ENCODE data around the gene GPBAR1.

The GPBAR1 gene
- long read RNA-seq, result 0 reads

DNA sequence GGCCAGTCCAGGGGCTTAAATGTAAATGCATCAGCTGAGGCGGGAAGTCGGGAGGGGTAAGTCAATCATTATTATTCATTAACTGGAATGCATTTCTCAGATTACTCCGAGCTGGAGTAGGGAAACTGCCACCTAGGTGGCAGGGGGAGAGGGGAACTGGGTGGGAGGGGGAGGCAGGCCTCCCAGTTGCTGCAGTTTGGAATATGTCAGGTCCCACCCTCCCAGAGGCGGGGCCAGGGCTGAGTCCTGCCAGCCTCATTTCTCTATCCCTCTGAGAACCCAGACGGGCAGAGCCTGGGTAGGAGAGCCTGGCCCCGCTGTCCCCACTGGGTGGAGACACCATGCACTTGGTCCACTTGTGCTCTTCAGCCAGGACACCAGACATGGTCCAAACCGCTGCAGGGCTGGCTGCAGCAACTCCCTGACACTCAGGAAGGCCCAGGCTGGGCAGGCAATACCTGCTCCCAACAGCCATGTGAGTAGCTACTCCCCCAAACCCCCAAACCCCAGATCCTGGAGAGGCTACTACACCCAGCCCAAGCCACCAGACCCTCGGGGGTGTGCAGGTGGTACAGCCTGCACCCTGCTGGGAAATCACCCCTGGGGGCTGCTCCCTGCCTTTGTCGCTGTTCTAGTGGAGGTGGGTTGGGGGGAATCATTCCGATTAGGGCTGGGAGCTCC, at the start of gene GPBAR1:
GPBAR1 (plus strand) TSS at position 274 of the 681 bp plus-strand sequence. CDS start 1,710 bp downstream, outside the sequence.
- Histone ChIP-seq H3K27ac (replicated peaks) (no peak within 1 kb of the TSS), H3K4me3 (replicated peaks; ENCODE audit: insufficient read depth, low read length) (no peak within 1 kb of the TSS), H3K27me3 (ENCODE audit: insufficient read depth, poor library complexity, severe bottlenecking) (no peaks in the 10 kb centered on the region)
- no peak for DNase-seq (ENCODE audit: low read depth in 1 of 2, low spot score in 1 of 2)
- TF ChIP-seq, protein P1, sequence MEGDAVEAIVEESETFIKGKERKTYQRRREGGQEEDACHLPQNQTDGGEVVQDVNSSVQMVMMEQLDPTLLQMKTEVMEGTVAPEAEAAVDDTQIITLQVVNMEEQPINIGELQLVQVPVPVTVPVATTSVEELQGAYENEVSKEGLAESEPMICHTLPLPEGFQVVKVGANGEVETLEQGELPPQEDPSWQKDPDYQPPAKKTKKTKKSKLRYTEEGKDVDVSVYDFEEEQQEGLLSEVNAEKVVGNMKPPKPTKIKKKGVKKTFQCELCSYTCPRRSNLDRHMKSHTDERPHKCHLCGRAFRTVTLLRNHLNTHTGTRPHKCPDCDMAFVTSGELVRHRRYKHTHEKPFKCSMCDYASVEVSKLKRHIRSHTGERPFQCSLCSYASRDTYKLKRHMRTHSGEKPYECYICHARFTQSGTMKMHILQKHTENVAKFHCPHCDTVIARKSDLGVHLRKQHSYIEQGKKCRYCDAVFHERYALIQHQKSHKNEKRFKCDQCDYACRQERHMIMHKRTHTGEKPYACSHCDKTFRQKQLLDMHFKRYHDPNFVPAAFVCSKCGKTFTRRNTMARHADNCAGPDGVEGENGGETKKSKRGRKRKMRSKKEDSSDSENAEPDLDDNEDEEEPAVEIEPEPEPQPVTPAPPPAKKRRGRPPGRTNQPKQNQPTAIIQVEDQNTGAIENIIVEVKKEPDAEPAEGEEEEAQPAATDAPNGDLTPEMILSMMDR (IDR thresholded peaks at IDR 0.05; ENCODE audit: insufficient read depth, low read length), result no peak
- TF ChIP-seq SPI1 (IDR thresholded peaks at IDR 0.05; ENCODE audit: borderline replicate concordance, low read depth), result no peak
- TF ChIP-seq POLR2AphosphoS5 (IDR thresholded peaks at IDR 0.05; ENCODE audit: low read depth), result no peak
- TF ChIP-seq GABPA (IDR thresholded peaks at IDR 0.05; ENCODE audit: low read depth), result no peak
- no peak for TF ChIP-seq REST (IDR thresholded peaks at IDR 0.05; ENCODE audit: insufficient replicate concordance, low read depth)

GRCh38 chr2:218214116-218214515, 46.7 kb upstream of the GPBAR1 start:
- no peak overlapping the region for H3K27ac ChIP-seq (replicated peaks)
- DNase-seq (ENCODE audit: low read depth in 1 of 2, low spot score in 1 of 2), result no peak
- H3K27me3 ChIP-seq (ENCODE audit: insufficient read depth, poor library complexity, severe bottlenecking), result no peaks in the 10 kb centered on the region
- no peak overlapping the region for H3K4me3 ChIP-seq (replicated peaks; ENCODE audit: insufficient read depth, low read length)
- no peak for TF ChIP-seq REST (IDR thresholded peaks at IDR 0.05; ENCODE audit: insufficient replicate concordance, low read depth)
- no peak for TF ChIP-seq SPI1 (IDR thresholded peaks at IDR 0.05; ENCODE audit: borderline replicate concordance, low read depth)
- no peak for TF ChIP-seq GABPA (IDR thresholded peaks at IDR 0.05; ENCODE audit: low read depth)
- TF ChIP-seq, protein P1 (IDR thresholded peaks at IDR 0.05; ENCODE audit: insufficient read depth, low read length), result no peak
- TF ChIP-seq POLR2AphosphoS5 (IDR thresholded peaks at IDR 0.05; ENCODE audit: low read depth), result no peak

GRCh38 chr2:218216336-218216673, 44.5 kb upstream of the GPBAR1 start:
- peak overlapping the region; percentile 97 for H3K27ac ChIP-seq (replicated peaks)
- TF ChIP-seq SPI1 (IDR thresholded peaks at IDR 0.05; ENCODE audit: borderline replicate concordance, low read depth) (no peak), GABPA (IDR thresholded peaks at IDR 0.05; ENCODE audit: low read depth) (no peak), REST (IDR thresholded peaks at IDR 0.05; ENCODE audit: insufficient replicate concordance, low read depth) (no peak), POLR2AphosphoS5 (IDR thresholded peaks at IDR 0.05; ENCODE audit: low read depth) (no peak)
- TF ChIP-seq, protein P1 (IDR thresholded peaks at IDR 0.05; ENCODE audit: insufficient read depth, low read length), result no peak
- H3K27me3 ChIP-seq (ENCODE audit: insufficient read depth, poor library complexity, severe bottlenecking), result no peaks in the 10 kb centered on the region
- DNase-seq (ENCODE audit: low read depth in 1 of 2, low spot score in 1 of 2), result no peak
- peak overlapping the region; percentile 92 for H3K4me3 ChIP-seq (replicated peaks; ENCODE audit: insufficient read depth, low read length)

All from HL-60 (cell line).